Panc1 (cell line): ENCODE measurements around the gene OSCAR.

Experiments
- CTCF ChIP-seq: fragments of 450-650 bp; IDR thresholded peaks from 2 replicates; pipeline ENCODE4 v1.5.1; 2017; ENCODE audit warnings: mild to moderate bottlenecking
- POLR2AphosphoS5 ChIP-seq: IDR thresholded peaks from 2 replicates; pipeline ENCODE4 v1.6.1; 2012; ENCODE audit warnings: mild to moderate bottlenecking, low read depth, low read length, moderate library complexity
- SIN3A ChIP-seq: IDR thresholded peaks from 2 replicates; pipeline ENCODE4 v1.6.1; 2012; ENCODE audit warnings: low read depth, mild to moderate bottlenecking, low read length, moderate library complexity, borderline replicate concordance; ENCODE audit not compliant: insufficient read depth
- TCF7L2 ChIP-seq: IDR thresholded peaks from 2 replicates; pipeline ENCODE4 v1.6.1; 2011; ENCODE audit warnings: mild to moderate bottlenecking, low read depth, low read length, inconsistent platforms
- TF ChIP-seq, protein P1 (sequence below), 2 experiments: IDR thresholded peaks; 2 replicates each; pipeline ENCODE4 v1.6.1; 2011 to 2012; ENCODE audit warnings: low read depth in 2 of 2, control low read depth in 1 of 2, low read length in 1 of 2, mild to moderate bottlenecking in 1 of 2, moderate library complexity in 1 of 2; ENCODE audit not compliant: insufficient read depth in 1 of 2

DNA sequence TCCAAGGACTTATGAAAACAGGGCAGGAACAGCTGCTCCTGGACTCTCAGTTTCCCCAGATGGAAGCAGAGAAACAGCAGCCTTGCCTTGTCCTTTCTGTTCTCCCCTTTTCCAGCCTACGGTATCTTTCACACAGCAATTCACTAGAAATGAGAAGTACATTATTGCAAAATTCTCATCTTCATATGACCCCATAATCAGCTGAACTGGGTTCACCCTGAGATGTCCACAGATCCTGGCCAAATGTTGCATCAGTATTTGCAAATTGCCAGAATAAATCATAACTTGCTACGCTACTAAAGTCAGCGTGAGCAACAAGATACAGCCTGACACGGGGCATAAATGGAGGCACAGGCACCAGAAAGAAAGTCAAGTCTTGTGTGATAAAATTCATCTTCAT lies 53.0 kb downstream of the OSCAR start:
- TF ChIP-seq POLR2AphosphoS5 = no peak
- no peak for TF ChIP-seq CTCF
- TF ChIP-seq TCF7L2 = no peak
- no peak for TF ChIP-seq SIN3A
- TF ChIP-seq, protein P1, sequence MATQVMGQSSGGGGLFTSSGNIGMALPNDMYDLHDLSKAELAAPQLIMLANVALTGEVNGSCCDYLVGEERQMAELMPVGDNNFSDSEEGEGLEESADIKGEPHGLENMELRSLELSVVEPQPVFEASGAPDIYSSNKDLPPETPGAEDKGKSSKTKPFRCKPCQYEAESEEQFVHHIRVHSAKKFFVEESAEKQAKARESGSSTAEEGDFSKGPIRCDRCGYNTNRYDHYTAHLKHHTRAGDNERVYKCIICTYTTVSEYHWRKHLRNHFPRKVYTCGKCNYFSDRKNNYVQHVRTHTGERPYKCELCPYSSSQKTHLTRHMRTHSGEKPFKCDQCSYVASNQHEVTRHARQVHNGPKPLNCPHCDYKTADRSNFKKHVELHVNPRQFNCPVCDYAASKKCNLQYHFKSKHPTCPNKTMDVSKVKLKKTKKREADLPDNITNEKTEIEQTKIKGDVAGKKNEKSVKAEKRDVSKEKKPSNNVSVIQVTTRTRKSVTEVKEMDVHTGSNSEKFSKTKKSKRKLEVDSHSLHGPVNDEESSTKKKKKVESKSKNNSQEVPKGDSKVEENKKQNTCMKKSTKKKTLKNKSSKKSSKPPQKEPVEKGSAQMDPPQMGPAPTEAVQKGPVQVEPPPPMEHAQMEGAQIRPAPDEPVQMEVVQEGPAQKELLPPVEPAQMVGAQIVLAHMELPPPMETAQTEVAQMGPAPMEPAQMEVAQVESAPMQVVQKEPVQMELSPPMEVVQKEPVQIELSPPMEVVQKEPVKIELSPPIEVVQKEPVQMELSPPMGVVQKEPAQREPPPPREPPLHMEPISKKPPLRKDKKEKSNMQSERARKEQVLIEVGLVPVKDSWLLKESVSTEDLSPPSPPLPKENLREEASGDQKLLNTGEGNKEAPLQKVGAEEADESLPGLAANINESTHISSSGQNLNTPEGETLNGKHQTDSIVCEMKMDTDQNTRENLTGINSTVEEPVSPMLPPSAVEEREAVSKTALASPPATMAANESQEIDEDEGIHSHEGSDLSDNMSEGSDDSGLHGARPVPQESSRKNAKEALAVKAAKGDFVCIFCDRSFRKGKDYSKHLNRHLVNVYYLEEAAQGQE (IDR thresholded peaks at IDR 0.05; ENCODE audit: insufficient read depth in 1 of 2, low read depth in 2 of 2, low read length in 1 of 2) = no peak
